Endodermal cell (in vitro differentiated cells): ENCODE measurements around the gene KCNAB2. TPM values are rescaled to one million over a fixed set of nuclear protein-coding genes. Genes with fewer than 3 reads are reported as not detected.

Experiments
- DNase-seq: peaks from one replicate; pipeline ENCODE4 v3.0.0-alpha.2; 2017
- H3K27ac ChIP-seq: 2 replicates; pipeline ENCODE4 v1.5.1; 2013; ENCODE audit warnings: mild to moderate bottlenecking, low read depth, low read length, moderate library complexity
- H3K27me3 ChIP-seq: 2 replicates; pipeline ENCODE4 v1.6.1; 2013; ENCODE audit warnings: mild to moderate bottlenecking, low read length, moderate library complexity; ENCODE audit not compliant: insufficient read depth, control insufficient read depth, poor library complexity, severe bottlenecking
- H3K36me3 ChIP-seq: 2 replicates; pipeline ENCODE4 v1.7.0; 2013; ENCODE audit warnings: mild to moderate bottlenecking, low read length, moderate library complexity; ENCODE audit not compliant: control insufficient read depth, insufficient read depth
- H3K4me1 ChIP-seq: one replicate; pipeline ENCODE4 v1.7.0; 2013; ENCODE audit warnings: low read length; ENCODE audit not compliant: control insufficient read depth, insufficient read depth
- H3K4me3 ChIP-seq: 2 replicates; pipeline ENCODE4 v1.5.1; 2013; ENCODE audit warnings: mild to moderate bottlenecking, low read length, moderate library complexity
- H3K9ac ChIP-seq: 2 replicates; pipeline ENCODE4 v1.6.1; 2013; ENCODE audit warnings: mild to moderate bottlenecking, low read length, moderate library complexity; ENCODE audit not compliant: poor library complexity, severe bottlenecking; ENCODE audit errors: extremely low read depth
- H3K9me3 ChIP-seq: 2 replicates; pipeline ENCODE4 v1.6.1; 2013; ENCODE audit warnings: mild to moderate bottlenecking, low read length, moderate library complexity; ENCODE audit not compliant: control insufficient read depth
- H3K27ac Mint-ChIP-seq: 2 replicates; pipeline ENCODE4 v1.8.0; 2020; ENCODE audit warnings: mixed read lengths
- H3K27me3 Mint-ChIP-seq: 2 replicates; pipeline ENCODE4 v1.8.0; 2021; ENCODE audit warnings: mild to moderate bottlenecking, mixed read lengths; ENCODE audit not compliant: insufficient read depth
- H3K36me3 Mint-ChIP-seq: 2 replicates; pipeline ENCODE4 v1.8.0; 2020; ENCODE audit warnings: low read depth, mixed read lengths
- H3K4me1 Mint-ChIP-seq: 2 replicates; pipeline ENCODE4 v1.8.0; 2020; ENCODE audit warnings: mixed read lengths
- H3K4me3 Mint-ChIP-seq: 2 replicates; pipeline ENCODE4 v1.8.0; 2020; ENCODE audit warnings: mild to moderate bottlenecking, moderate library complexity, mixed read lengths
- H3K9me3 Mint-ChIP-seq: 2 replicates; pipeline ENCODE4 v1.8.0; 2020; ENCODE audit warnings: mild to moderate bottlenecking, mixed read lengths
- WGBS, 2 experiments: methylation state at CpG; one replicate each; pipeline versions ENCODE4 v1.1.5 to v1.1.7; 2013; ENCODE audit warnings: missing lambda C conversion rate in 2 of 2, mixed read lengths in 1 of 2; ENCODE audit not compliant: insufficient coverage in 1 of 2, insufficient read length in 1 of 2; 5-methylcytosine and 5-hydroxymethylcytosine counted together
- total RNA-seq, 2 donors: library from RNA; stranded (reverse); fragmentation: NEBNext Ultra II Directional in 1 of 2; extraction: Animal tissue kit (Norgen Biotek cat#: 25700) in 1 of 2; gene quantifications; 2 replicates in 1 of 2; 3 replicates in 1 of 2; pipeline ENCODE4 v1.2.1, GENCODE V29; 2021
- TF ChIP-seq, protein P1 (sequence below): fragments of 200-600 bp; sonication (generic); conservative IDR thresholded peaks from 2 replicates; pipeline ENCODE4 v1.5.0; 2021; ENCODE audit warnings: antibody characterized with exemption, mild to moderate bottlenecking

Gene KCNAB2
- total RNA-seq, 2 donors from 2014 or later: 14.9 to 22.9 TPM

DNA sequence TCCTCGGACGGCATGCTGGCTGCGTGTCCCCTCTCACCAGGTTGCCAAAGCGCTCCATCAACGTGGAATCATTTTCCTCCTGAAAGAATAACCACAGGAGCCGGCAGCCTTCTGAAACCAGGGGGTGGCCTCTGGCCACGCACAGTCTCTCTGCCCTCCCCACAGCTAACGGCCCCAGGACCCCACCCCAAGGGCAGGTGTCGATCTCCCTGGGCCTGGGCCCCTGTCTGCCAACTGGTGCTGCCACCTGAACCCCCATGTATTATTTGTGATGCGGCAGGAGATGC, 46.1 kb downstream of the KCNAB2 start:
- DNase-seq: no peak
- 89 to 100% methylated on average over 5 to 10 of the region's 10 CpGs for WGBS, 2 experiments
- Histone ChIP-seq H3K4me1 (no peaks in the 10 kb centered on the region), H3K36me3 (no peaks in the 10 kb centered on the region), H3K27me3 (no peaks in the 10 kb centered on the region), H3K4me3 (no peak overlapping the region), H3K9me3 (no peaks in the 10 kb centered on the region), H3K27ac (no peak overlapping the region), H3K9ac (no peak overlapping the region)
- no peaks in the 10 kb centered on the region for H3K4me1 Mint-ChIP-seq
- no peaks in the 10 kb centered on the region for H3K27me3 Mint-ChIP-seq
- H3K9me3 Mint-ChIP-seq: no peaks in the 10 kb centered on the region
- TF ChIP-seq, protein P1, sequence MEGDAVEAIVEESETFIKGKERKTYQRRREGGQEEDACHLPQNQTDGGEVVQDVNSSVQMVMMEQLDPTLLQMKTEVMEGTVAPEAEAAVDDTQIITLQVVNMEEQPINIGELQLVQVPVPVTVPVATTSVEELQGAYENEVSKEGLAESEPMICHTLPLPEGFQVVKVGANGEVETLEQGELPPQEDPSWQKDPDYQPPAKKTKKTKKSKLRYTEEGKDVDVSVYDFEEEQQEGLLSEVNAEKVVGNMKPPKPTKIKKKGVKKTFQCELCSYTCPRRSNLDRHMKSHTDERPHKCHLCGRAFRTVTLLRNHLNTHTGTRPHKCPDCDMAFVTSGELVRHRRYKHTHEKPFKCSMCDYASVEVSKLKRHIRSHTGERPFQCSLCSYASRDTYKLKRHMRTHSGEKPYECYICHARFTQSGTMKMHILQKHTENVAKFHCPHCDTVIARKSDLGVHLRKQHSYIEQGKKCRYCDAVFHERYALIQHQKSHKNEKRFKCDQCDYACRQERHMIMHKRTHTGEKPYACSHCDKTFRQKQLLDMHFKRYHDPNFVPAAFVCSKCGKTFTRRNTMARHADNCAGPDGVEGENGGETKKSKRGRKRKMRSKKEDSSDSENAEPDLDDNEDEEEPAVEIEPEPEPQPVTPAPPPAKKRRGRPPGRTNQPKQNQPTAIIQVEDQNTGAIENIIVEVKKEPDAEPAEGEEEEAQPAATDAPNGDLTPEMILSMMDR: no peak
- no peaks in the 10 kb centered on the region for H3K36me3 Mint-ChIP-seq
- H3K4me3 Mint-ChIP-seq: no peak overlapping the region
- H3K27ac Mint-ChIP-seq: no peak overlapping the region

DNA sequence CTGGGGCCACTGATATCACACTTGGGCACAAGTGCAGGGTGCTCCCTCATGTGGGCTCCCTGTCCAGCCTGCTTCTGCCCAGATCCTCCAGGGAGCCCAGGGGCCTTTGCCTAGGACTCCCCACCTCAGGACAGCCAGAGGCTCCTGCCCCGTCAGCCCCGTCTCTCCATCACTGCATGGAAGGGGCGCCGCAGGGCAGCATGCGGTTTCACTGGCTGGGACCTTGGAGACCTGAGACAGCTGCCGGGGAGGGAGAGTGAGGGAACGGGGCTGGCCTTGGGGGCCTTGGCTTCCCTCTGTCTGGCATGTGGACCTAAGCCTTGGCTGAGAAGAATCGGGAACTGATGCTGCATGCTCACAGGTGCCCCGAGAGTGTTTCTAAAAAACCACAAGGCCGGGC, 46.5 kb downstream of the KCNAB2 start:
- no peak for DNase-seq
- Mint-ChIP-seq H3K27ac (no peak overlapping the region), H3K4me1 (no peaks in the 10 kb centered on the region), H3K27me3 (no peaks in the 10 kb centered on the region), H3K36me3 (no peaks in the 10 kb centered on the region), H3K4me3 (no peak overlapping the region), H3K9me3 (no peaks in the 10 kb centered on the region)
- Histone ChIP-seq H3K27ac (no peak overlapping the region), H3K9ac (no peak overlapping the region), H3K4me3 (no peak overlapping the region), H3K4me1 (no peaks in the 10 kb centered on the region), H3K9me3 (no peaks in the 10 kb centered on the region), H3K27me3 (no peaks in the 10 kb centered on the region), H3K36me3 (no peaks in the 10 kb centered on the region)
- 88 to 97% methylated on average over 7 to 10 of the region's 10 CpGs for WGBS, 2 experiments
- TF ChIP-seq, protein P1: no peak

DNA sequence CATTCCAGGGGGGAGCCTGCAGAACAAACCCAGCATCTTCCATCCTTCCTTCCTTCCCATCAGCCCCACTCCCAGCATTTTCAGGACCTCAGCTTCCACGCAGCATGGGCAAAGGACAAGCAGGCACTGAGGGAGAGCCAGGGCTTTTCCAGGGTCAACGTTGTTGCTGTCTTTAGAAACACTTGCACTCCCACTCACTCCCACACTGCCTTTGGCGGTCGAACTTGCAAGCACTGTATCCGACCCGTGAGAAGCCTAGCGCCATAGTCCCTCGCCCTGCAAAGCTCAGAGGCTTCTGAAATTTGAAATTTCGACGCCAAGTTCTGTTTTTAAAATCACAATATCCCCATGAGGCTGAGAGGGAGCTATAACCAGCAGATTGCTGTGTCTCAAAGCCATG, 47.4 kb downstream of the KCNAB2 start:
- Histone ChIP-seq H3K36me3 (no peaks in the 10 kb centered on the region), H3K27ac (no peak overlapping the region), H3K9ac (no peak overlapping the region), H3K4me3 (no peak overlapping the region), H3K9me3 (no peaks in the 10 kb centered on the region), H3K4me1 (no peaks in the 10 kb centered on the region), H3K27me3 (no peaks in the 10 kb centered on the region)
- Mint-ChIP-seq H3K36me3 (no peaks in the 10 kb centered on the region), H3K27ac (no peak overlapping the region), H3K4me1 (no peaks in the 10 kb centered on the region), H3K27me3 (no peaks in the 10 kb centered on the region), H3K4me3 (no peak overlapping the region), H3K9me3 (no peaks in the 10 kb centered on the region)
- no peak for DNase-seq
- TF ChIP-seq, protein P1: no peak
- WGBS, 2 experiments: 90% methylated on average over 10 of the region's 10 CpGs
